BE2C (cell line): ENCODE measurements around the gene ZBTB25.

Experiments
- DNase-seq: peaks from one replicate; pipeline ENCODE4 v3.0.0-alpha.2; 2020
- H3K27me3 ChIP-seq: fragments of 250-450 bp; sonication (Bioruptor Pico); 2 replicates; pipeline ENCODE4 v1.5.1; 2020; ENCODE audit warnings: mild to moderate bottlenecking
- H3K36me3 ChIP-seq: fragments of 250-450 bp; sonication (Bioruptor Pico); 2 replicates; pipeline ENCODE4 v1.5.1; 2020; ENCODE audit warnings: mild to moderate bottlenecking
- H3K4me1 ChIP-seq: fragments of 250-450 bp; sonication (Bioruptor Pico); 2 replicates; pipeline ENCODE4 v1.5.1; 2020
- H3K4me3 ChIP-seq: 2 replicates; pipeline ENCODE4 v1.5.1; 2011; ENCODE audit warnings: low read depth, low read length
- H3K9me3 ChIP-seq: fragments of 250-450 bp; sonication (Bioruptor Pico); 2 replicates; pipeline ENCODE4 v1.5.1; 2020
- TF ChIP-seq, protein P1 (sequence below): IDR thresholded peaks from 2 replicates; pipeline ENCODE4 v1.5.1; 2012; ENCODE audit warnings: mild to moderate bottlenecking, low read depth, low read length

ZBTB25 gene

DNA sequence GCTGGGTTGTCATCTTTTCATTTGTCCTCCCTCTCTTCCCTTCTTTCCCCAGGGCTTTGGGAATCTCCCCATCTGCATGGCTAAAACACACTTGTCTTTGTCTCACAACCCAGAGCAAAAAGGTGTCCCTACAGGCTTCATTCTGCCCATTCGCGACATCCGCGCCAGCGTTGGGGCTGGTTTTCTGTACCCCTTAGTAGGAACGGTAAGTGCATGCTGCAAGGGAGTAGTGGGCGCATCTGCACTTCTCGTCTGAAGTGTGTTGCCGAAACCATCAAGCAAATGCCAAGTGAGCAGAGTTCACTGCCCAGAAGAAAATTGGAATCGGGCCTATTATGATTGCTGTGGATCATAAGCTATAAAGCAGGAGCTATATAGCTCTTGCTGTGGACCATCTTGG lies 49.0 kb downstream of the ZBTB25 start:
- TF ChIP-seq, protein P1, sequence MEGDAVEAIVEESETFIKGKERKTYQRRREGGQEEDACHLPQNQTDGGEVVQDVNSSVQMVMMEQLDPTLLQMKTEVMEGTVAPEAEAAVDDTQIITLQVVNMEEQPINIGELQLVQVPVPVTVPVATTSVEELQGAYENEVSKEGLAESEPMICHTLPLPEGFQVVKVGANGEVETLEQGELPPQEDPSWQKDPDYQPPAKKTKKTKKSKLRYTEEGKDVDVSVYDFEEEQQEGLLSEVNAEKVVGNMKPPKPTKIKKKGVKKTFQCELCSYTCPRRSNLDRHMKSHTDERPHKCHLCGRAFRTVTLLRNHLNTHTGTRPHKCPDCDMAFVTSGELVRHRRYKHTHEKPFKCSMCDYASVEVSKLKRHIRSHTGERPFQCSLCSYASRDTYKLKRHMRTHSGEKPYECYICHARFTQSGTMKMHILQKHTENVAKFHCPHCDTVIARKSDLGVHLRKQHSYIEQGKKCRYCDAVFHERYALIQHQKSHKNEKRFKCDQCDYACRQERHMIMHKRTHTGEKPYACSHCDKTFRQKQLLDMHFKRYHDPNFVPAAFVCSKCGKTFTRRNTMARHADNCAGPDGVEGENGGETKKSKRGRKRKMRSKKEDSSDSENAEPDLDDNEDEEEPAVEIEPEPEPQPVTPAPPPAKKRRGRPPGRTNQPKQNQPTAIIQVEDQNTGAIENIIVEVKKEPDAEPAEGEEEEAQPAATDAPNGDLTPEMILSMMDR: no peak
- DNase-seq: no peak
- Histone ChIP-seq H3K9me3 (no peaks in the 10 kb centered on the region), H3K4me3 (no peak overlapping the region), H3K27me3 (no peaks in the 10 kb centered on the region), H3K4me1 (no peaks in the 10 kb centered on the region), H3K36me3 (peaks cover 86% of the 10 kb centered on the region)

DNA sequence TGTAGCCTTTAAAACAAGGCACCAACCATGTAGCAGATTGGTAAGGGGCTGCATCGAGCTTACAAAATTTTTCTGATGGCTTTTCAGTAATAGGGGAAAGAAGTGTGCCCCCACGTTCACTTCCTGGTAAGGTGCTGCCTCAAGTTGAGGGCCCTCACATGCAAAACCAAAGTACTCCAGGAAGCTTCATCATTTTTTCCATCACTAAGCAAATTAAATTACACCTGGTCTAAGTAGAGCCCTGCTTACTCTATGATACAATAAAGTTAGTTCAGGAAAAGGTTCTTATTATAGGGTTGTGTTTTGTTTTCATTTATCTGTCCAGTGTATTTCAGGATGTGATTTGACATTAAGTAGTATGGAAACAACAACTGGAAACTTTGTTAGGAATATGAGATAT lies 53.4 kb downstream of the ZBTB25 start:
- no peaks in the 10 kb centered on the region for H3K27me3 ChIP-seq
- TF ChIP-seq, protein P1: no peak
- no peaks in the 10 kb centered on the region for H3K9me3 ChIP-seq
- H3K4me1 ChIP-seq: peaks cover 11% of the 10 kb centered on the region
- H3K4me3 ChIP-seq: no peak overlapping the region
- DNase-seq: no peak
- H3K36me3 ChIP-seq: peaks cover 75% of the 10 kb centered on the region

DNA sequence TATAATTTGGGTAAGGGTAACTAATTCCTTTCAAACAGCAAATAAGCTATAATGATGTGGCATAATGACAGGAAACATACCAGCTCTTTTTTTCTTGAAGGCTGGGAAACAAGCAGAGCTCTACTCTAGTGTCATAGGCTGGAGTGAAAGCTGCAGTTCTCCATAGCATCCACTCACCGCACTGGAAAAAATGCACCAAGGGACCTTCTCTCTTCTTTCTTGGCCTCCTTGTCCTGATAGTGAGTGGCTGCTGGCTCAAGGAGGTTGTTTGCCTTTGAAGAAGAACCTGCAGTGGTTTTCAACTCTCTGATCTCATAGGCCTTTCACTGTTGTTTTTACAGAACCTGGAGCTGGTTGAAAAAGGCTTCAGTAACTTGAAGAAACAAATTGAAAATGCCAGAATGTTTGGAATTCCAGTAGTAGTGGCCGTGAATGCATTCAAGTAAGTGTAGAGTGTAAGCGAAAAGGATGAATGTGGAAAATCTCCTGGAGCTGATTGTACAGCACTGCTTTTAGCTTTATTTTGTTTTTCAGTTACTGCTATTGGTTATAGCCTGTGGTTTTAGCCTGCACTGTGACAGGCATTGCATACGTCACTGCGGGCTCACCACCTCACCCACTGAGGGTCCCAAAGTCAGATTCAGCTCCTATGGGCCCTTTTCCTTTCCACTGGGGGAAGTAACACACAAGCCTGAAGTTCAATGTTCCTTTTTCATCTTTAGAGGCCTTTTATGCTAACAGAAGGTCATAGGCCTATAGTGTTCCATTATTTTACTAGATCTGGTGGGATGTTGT lies 55.6 kb downstream of the ZBTB25 start:
- Histone ChIP-seq H3K4me1 (peaks cover 31% of the 10 kb centered on the region), H3K27me3 (no peaks in the 10 kb centered on the region), H3K9me3 (no peaks in the 10 kb centered on the region), H3K36me3 (peaks cover 70% of the 10 kb centered on the region), H3K4me3 (no peak overlapping the region)
- TF ChIP-seq, protein P1: no peak
- DNase-seq: no peak

DNA sequence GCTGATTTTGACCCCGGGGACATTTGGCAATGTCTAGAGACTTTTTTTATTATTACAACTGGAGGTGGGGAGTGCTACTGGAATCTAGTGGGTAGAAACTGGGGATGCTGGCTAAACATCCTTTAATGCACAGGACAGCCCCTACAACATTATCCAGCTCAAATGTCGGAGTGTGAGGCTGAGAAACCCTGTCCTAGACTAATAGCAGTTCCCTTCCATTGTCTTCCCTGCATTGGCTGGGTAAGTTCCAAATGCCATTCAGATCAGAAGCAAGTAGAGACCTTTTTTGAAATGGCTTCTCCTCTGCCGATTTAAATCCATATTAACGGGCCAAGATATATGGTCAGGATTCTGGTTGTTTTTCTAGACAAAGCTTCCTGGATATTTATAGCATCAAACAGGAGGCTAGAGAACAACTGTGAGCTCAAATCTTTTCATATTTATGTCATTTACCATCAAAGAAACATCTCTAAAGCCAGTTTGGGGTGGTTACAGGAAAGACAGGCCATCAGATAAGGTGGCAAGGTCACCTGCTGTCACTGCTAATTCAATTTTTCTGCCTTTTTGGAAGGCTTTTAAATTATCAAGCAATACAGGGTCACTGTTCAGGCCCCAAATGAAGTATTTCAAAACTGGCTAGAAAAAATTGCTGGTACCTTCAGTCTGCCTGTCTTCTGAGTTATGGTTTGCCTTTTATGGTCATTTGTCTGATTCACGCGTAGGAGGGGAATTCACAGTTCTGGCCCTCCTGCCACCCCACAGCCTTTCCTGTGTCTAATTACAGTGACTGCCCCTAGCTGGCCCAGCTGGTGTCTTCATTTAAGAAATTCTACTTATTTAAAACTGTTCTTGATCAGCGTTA lies 58.4 kb downstream of the ZBTB25 start:
- Histone ChIP-seq H3K36me3 (peaks cover 74% of the 10 kb centered on the region), H3K4me1 (peaks cover 42% of the 10 kb centered on the region), H3K9me3 (no peaks in the 10 kb centered on the region), H3K4me3 (no peak overlapping the region), H3K27me3 (no peaks in the 10 kb centered on the region)
- TF ChIP-seq, protein P1: no peak
- DNase-seq: peak; percentile 34

DNA sequence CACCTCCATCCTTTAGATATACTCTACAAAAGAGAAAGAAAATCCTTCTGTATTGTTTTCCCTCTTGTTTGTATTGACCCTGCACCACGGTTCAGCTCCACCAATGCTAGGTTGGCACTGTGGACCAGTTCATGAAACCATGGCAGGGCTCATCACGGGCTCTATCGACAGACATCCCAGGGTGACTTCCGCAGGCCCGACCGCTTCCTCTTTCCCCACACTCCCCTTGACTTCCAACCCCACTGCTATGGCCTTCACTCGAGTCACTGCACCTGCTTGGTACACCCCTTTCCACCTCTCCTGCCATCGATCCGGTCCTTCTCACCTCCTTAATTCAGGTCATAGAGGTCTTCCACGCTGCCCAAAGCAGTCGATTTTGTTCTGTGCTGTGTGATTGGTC lies 59.5 kb downstream of the ZBTB25 start:
- TF ChIP-seq, protein P1: no peak
- H3K27me3 ChIP-seq: no peaks in the 10 kb centered on the region
- no peaks in the 10 kb centered on the region for H3K9me3 ChIP-seq
- H3K4me1 ChIP-seq: peaks cover 42% of the 10 kb centered on the region
- no peak overlapping the region for H3K4me3 ChIP-seq
- H3K36me3 ChIP-seq: peaks cover 72% of the 10 kb centered on the region
- no peak for DNase-seq
